Brain pericyte (primary cell): ENCODE data around the gene ERBB2.

Experiments
- DNase-seq: peaks from one replicate; pipeline ENCODE4 v3.0.0-alpha.2; 2012; ENCODE audit warnings: low read depth, low spot score

The ERBB2 gene

GRCh38 chr17:39665642-39666224, 34.1 kb upstream of the ERBB2 start:
- no peak for DNase-seq

GRCh38 chr17:39666231-39666600, 33.6 kb upstream of the ERBB2 start:
- no peak for DNase-seq

DNA sequence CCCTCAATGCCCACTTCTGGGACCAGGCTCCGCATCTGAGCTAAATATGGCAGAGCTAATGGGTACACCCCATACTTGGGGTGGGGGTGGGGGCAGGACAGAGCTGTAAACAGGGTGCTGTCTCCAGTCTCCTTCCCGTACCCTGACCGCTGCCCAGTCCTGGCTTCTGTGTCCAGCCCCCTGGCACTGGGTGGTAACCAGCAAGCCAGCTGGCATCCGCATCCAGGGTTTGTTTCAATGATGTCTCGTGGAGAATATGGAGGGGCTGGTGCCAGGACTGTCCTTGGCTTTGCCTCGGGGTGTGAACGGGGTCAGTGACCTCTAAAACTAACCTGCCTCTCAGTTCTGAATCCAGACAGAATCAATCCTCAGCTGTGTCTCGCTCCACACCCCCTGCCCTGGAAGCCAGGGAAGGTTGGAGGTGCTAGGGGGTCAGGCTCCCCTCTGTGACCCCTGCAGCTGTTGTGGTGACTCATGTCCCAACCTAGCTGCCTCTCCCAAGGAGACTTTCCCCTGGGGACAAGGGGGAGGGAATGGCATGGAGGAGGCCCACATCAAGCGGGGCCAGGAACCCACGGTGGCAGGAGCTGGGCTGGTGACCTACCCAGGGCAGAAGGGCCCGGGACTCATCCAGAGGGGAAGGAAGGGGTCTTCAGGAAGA, 33.1 kb upstream of the ERBB2 start:
- no peak for DNase-seq

- DNase-seq, result no peak
These were observed 32.5 kb upstream of the ERBB2 start for GRCh38 chr17:39667262-39667944.

DNA sequence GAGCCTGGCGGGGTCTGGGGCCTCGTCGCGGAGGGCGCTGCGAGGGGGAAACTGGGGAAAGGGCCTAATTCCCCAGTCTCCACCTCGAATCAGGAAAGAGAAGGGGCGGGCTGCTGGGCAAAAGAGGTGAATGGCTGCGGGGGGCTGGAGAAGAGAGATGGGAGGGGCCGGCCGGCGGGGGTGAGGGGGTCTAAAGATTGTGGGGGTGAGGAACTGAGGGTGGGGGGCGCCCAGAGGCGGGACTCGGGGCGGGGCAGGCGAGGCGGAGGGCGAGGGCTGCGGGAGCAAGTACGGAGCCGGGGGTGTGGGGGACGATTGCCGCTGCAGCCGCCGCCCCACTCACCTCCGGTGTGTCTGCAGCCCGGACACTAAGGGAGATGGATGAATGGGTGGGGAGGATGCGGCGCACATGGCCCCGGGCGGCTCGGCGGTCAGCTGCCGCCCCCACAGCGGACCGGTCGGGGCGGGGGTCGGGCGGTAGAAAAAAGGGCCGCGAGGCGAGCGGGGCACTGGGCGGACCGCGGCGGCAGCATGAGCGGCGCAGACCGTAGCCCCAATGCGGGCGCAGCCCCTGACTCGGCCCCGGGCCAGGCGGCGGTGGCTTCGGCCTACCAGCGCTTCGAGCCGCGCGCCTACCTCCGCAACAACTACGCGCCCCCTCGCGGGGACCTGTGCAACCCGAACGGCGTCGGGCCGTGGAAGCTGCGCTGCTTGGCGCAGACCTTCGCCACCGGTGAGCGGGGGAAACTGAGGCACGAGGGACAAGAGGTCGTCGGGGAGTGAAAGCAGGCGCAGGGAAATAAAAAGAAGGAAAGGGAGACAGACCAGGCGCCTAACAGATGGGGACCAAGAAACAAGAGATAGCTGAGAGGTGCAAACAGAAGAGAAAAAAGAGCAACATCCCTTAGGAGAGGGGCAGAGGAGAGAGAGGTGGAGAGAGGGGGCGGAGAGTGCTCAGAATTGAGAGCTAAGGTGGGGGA, 31.6 kb upstream of the ERBB2 start, which contains the start of gene PNMT:
Gene PNMT, plus strand, starts transcription at position 509 of the 980 bp plus-strand sequence. Its CDS starts 23 bp downstream, at position 532.
- no peak for DNase-seq

- DNase-seq, result no peak
These were observed 29.7 kb upstream of the ERBB2 start for GRCh38 chr17:39669897-39670735.

- DNase-seq, result no peak
These were observed 29.1 kb upstream of the ERBB2 start for GRCh38 chr17:39670746-39671145.

GRCh38 chr17:39671651-39672521, 28.0 kb upstream of the ERBB2 start:
- no peak for DNase-seq

GRCh38 chr17:39672522-39673334, 27.1 kb upstream of the ERBB2 start:
- DNase-seq, result no peak

GRCh38 chr17:39673335-39674081, 26.4 kb upstream of the ERBB2 start:
- DNase-seq, result no peak

DNA sequence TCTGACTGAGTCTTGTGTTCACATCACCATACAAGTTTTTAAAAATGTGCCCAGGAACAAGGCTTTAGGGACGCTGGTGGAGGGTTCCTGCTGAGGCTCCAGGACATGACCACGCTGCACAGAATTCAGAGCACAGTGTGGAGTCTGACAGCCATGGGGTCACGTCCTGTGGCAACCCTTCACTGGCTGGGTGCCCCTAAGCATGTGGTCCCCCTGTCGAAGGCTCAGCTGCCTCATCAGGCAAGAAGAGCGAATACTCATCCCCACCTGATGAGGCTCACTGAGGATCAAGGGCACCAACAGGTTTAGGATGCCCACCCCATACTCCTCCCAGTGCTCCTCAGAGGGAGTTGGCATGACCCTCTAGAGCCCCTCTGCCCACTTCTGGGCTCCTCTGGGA, 25.7 kb upstream of the ERBB2 start:
- no peak for DNase-seq

DNA sequence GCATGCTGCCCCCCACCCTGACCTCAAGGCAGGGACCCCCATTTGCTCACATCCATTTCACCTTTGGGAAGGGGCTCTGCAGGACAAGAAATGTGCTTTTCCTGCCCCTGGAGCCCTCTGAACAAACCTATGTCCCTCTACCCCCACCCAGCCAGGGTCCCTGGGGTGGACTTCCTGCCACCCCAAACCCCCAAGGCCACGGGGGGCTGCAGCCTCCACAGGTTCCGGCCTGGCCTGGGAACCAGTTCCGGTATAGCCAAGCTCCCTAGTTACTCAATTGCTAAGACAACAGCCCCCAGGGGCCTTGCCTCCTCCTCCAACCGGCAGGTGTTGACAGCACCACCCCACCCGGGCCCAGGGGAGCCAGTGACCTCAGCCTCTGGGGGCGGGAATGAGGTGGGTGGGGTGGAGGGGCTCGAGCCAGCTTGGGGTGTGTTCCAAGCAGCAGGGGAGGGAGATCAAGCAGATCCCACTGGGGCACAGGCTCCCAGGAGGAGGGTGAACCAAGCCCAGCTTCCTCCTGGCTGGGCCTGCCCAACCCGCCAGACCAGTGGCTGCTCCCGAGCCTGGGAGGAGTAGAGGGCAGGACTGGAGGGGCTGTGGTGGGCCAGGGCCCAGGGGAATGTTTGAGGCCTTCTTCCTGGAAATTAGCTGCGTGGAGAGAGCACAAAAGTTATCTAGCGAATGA, 25.0 kb upstream of the ERBB2 start:
- no peak for DNase-seq

- DNase-seq, result no peak
These were observed 24.3 kb upstream of the ERBB2 start for GRCh38 chr17:39675390-39676082.

DNA sequence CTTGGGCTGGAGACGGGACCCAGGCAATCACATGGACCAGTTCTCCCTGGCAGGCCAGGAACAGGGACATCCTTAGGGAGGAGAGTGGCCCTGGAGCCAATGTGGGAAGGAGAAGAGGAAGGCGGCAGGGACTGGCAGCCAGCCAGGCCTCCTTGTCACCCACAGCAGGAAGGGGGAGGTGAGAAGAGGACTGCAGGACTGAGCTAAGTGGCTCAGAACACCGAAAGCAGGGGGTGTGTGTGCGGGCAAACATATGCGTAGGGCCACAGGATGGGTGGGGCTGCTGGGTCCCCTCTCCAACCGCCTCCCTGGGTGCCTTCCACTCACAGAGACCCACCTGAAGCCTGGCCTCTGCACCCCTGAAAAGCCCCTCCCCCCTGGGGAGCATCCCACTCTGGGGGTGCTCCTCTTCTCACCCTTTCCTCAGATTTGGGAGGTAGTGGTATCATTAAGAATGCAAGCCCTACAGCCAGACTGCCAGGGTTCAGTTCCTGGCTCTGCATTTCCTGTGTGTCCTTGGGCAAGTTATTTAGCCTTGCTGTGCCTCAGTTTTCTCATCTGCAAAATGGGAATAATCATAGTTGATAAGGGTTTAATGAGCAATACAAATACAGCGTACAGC, 23.6 kb upstream of the ERBB2 start:
- no peak for DNase-seq

DNA sequence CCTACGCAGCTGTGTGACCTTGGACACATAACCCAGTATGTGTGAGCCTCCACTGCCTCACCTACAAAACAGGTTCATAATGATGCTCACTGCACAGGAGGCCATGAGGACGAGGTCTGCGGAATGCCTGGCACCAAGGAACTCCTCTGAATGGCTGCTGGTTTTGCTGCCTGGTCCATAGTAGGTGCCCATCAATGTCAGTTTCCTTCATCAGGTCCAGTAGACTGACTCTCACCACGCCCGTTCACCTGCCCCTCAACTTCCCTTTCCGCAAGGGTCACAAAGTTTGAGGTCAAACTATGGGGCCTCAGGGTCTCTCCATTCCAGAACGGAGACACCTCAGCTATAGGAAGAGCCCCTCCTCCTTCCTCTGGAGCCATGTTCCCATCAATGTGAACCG, 22.8 kb upstream of the ERBB2 start:
- DNase-seq, result no peak

GRCh38 chr17:39677542-39678339, 22.1 kb upstream of the ERBB2 start:
- DNase-seq, result no peak
